HG03354 (cell line): ENCODE data around the gene NRG4.
"Not testable (repeated sequence)": the region's sequence is repeated elsewhere in the genome, so short reads cannot be mapped to it uniquely, and the experiment has no call there.

Experiments
- ATAC-seq: cut with Tn5 transposase; IDR thresholded peaks from one replicate; pipeline ENCODE4 v1.9.1; 2021; ENCODE audit warnings: mild to moderate bottlenecking; ENCODE audit not compliant: unreplicated experiment, poor library complexity, severe bottlenecking

NRG4 gene

DNA sequence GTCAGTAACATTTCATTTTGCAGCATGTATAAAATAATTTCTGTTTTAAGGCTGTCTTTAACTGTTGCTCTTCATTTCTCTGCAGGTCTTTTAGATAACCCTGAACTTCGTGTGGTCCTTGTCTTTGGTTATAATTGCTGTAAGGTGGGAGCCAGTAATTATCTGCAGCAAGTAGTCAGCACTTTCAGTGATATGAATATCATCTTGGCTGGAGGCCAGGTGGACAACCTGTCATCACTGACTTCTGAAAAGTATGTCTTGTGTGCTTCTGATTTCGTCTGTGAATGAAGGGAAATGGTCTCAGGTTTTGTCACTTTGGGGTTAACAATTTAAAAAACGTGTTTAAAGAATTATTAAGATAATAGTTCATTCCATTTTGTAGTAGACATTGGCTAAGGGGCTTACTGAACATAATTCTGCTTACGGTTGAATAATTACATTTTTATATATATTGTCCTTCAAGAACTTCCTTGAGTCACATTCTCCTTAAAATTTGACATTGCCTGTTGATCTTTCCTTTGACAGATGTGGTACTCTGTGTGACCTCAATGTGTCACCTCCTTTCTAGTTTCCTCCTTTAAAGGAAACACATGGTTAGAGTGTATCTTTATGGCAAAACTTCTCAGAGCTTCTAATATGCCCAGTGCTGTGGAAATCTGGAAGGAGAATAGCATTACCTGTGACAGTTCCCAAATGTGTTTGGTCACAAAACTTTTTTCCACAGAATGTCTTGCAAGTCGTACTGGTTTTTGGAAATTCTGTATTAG, 82.2 kb downstream of the NRG4 start:
- no peak for ATAC-seq

DNA sequence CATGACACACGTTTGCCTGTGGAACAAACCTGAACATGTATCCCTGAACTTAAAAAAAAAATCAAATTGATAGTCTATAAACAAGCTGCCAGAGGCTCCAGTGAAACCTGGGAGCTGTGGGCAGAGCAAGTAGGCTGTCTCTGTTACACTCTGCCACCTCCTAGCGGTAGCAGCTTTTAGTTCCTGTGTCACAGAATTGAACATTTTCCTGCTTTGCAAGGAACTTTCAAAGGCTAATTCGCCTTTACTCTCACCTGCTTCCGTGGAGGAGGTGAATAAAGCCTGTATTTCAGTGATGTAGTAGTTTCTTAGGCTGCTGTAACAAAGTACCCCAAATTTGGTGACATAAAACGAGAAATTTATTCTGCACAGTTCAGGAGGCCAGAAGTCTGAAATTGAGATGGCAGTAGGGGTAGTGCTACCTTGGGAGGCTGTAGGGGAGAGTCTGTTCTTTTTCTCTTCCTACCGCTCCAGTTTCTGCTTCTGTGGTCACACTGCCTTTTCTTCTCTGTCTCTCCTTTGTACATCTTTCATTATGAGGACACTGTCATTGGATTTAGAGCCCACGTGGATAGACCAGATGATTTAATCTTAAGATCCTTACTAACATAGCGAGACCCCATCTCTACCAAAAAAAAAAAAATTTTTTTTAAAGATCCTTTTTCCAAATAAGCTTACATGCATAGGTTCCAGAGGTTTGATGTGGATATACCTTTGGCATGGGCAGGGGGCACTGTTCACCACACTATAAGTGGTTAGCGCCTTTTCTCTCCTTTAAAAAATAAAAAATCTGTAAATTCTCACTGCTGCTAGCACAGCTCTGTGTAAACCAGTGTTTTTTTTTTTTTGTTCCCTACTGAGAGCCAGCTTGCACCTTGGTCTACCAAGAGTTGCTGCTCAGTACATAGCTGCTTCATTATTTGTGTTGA, 83.3 kb downstream of the NRG4 start:
- no peak for ATAC-seq

DNA sequence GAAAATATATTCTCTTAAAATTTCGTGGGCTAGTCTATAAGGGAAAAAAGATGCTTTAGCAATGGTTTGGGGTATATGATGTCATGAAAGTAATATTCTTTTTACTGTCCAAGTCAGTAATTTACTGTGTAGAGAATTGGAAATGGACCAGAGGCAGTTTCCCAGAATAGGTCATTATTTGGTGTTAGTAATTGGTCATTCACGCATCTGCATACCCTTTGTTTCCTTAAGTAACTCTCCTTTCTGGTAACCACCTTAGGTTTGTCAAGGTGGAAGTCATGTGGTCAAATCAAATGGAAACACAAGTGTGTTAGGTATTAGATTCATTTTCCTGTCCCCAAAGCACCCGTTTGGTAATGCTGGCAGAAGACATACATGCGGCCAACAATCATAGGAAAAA, 84.6 kb downstream of the NRG4 start:
- no peak for ATAC-seq

DNA sequence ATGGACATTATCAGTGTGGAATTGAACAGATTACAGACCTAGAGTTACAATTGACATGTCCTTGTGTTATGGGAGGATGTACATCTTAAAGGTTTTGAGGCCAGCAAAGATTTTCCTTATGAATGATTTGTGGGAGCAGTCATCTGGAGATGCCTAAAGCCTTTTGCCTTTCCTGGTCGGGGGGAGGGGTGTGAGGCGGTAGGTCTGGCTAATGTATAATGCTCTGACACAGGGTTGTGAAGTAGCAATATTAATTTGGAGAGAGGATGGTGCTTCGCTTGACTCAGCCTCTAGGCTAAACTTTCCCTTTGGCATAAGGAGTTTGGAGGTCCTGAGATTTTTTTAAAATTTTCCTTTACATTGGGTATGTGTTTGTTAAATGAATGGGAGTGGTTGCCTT, 85.3 kb downstream of the NRG4 start:
- ATAC-seq = no peak

DNA sequence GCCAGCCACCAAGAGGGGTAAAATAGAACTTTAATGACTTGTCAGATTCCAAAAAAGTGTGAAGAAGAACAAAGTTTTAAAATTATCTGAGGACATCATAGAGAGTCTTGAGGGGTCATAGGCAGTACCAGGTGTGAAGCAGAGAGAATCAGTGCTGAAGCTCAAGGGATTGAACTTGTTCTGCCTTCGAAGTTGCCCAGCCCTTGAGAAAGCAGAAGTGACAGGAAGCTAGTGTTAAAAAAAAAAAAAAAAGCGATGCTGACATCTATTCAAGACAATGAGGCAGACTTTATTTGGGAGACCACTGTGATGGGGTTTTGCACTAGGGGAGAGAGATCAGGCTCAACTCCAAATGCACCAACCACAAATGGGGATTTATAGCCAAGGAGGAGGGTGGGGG, 86.8 kb downstream of the NRG4 start:
- no peak for ATAC-seq

DNA sequence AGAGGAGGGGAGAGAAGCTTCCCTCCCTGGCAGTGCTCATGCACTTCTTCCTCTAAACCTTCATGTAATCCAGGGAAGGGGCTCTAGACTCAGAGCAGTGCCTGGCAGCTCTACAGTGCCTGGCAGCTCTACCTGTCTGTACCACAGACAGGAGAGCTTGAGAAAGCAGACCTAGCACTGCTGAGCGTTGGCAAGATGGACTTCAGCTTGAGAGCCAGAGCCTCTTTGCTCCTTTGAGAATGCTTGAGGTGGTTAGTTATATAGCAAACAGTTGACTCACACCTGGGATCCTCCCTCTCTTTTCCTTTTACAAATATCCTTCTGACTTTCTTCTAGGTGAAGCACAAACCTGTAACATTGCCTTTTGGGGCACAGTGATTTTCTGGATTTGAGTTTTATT, 87.6 kb downstream of the NRG4 start:
- ATAC-seq = no peak

DNA sequence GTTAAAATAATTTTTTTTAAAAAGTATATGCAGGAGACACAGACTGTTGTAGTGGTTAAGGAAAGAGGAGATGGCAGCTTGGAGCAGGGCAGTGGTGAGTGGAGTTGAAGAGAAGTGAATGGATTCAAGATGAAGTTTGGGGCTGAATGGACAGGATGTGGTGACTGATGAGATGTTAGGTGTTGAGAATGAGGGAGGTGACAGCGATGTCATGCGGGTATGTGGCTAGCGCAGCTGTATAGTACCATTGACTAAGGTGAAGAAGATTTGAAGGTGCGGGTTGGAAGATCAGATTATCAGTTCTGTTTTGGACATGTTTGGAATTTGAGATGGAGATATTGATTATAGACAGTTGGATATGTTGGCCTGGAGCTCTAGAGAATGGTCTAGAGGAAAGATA, 88.5 kb downstream of the NRG4 start:
- no peak for ATAC-seq

DNA sequence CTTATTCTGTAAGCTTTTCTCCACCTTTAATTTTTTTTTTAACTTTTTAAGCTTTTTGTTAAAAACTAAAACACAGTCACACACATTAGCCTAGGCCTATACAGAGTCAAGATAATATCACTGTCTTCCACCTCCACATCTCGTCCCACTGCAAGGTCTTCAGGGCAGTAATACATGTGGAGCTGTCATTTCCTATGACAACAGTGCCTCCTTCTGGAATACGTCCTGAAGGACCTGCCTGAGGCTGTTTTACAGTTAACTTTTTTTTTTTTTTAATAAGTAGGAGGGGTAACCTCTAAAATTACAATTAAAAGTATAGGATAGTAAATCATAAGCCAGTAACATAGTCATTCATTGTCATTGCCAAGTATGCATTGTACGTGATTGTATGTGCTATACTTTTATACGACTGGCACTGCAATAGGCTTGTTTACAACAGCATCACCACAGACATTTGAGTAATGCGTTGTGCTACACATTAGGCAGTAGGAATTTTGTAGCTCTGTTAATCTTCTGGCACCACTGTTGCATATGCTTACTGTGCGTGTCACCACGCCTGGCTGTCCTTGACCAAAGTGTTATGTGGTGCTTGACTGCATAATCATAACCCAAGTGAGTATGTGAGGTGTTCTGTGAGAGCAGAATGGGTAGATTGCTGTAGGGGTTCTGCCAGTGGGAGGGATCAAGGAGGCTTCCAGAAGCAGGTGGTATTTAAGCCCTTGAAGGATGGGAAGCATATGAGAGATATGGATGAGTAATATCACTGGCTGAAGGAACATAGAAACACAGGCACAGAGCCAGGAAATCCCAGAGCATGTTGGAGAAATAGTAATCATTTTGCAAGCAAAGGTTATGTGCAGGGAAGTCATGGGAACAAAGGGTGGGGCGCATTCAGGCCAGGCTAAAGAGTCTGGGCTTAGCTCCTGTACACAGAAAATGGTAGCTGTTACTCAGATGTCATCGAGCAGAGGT, 90.2 kb downstream of the NRG4 start:
- no peak for ATAC-seq

DNA sequence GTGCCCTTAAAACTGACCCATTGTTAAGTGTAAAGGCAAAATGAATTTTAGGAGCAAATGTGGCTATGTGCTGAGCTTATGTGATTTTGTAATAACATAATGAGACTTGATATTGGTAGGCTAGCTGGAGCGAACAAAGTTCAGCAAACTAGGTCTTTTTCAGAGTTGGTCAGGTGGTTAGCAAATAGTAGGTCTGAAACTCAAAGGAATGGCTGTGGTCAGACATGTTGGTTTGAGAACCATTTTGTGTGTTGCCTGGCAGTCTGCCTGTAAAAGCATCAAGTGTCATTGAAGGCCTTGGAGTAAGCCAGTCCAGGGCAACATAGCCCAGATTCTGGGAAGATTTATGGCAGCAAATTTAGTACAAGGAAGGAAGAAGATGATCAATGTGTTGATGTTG, 92.1 kb downstream of the NRG4 start:
- no peak for ATAC-seq

DNA sequence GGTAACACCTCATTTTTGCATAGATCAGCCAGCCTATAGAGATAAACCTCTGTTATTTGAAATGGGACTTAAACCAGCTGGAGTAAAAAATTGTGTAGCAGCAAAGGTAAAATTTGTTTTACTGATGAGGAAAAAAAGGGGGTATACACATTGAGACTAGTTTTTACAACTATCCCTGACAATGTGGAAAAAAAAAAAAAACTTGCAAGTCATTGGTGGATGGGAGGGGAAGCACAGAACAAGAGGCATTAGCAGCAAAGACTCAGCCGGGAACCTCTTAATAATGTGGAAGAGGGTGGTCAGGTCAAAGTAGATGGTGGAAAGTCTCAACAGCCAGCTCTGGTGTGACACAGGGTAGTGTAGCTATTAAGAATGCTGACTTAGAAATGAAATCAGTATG, 94.1 kb downstream of the NRG4 start:
- no peak for ATAC-seq

DNA sequence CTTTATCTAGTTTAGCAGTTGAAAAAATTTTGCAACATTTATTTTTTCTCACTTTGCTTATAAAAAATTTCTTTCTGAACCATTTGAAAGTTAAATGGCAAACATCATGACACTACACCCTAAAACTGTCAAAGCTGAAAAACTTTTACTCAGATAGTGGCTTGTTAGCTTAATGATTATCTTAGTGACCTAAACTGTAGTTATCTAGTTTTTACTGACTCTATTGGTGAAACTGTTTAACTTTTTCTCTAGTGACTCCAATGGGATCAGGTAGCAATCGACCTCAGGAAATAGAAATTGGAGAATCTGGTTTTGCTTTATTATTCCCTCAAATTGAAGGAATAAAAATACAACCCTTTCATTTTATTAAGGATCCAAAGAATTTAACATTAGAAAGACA, 95.2 kb downstream of the NRG4 start:
- ATAC-seq = no peak

DNA sequence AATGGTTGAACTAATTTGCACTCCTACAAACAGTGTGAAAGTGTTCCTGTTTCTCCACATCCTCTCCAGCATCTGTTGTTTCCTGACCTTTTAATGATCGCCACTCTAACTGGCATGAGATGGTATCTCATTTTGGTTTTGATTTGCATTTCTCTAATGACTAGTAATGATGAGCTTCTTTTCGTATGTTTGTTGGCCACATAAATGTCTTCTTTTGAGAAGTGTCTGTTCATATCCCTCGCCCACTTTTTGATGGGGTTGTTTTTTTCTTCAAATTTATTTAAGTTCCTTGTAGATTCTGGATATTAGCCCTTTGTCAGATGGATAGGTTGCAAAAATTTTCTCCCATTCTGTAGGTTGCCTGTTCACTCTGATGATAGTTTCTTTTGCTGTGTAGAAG, 101.9 kb downstream of the NRG4 start:
- ATAC-seq = not testable (repeated sequence)

DNA sequence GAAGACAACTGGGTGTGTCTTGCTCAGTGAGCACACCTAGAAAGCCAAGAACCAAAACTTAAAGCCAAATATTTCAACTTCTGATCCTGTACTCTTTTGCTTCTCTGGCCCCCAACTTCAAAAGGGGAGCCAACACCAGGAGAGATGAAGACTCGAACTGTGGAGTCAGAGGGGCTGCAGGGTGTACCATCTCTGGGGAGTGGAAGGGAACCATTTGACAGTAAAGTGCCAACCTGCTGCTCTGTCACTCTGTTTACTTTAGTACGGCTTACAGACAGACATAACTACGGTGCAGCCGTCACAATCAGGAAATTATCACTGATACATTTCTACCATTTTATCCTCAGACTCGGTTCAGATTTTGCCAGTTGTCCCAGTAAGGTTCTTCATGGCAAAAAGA, 107.0 kb downstream of the NRG4 start:
- no peak for ATAC-seq

DNA sequence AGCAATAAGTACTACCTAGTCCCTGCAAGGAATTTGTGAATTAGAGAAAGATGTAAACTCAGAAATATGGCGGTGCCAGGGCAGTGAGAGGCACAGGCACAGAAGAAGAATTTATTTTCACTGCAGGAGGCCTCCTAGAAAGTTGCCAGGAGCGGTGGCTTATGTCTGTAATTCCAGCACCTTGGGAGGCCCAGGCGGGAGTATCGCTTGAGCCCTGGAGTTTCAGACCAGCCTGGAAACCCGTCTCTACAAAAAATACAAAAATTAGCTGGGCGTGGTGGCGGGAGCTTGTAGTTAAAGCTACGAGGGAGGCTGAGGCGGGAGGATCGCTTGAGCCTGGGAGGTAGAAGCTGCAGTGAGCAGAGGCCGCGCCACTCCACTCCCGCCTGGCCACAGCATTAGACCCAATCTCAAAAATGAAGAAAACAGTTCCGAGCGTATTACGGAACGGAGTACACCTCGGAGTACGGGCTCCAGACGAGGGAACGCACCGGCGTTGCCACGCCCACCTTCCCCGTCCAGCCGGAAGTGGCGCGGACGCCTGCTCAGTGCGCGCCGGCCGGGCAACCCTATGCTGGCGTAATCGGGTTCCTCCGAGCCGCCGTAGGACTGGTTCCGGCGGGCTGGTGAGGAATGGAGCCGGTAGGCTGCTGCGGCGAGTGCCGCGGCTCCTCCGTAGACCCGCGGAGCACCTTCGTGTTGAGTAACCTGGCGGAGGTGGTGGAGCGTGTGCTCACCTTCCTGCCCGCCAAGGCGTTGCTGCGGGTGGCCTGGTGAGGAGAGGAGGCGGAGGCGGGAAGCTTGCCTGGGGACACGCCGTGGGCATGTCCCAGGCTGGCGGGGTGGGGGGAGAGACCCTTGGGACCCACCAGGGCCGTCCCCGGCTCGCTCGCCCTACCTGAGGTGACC, 108.6 kb downstream of the NRG4 start, which contains the start of gene FBXO22:
Gene FBXO22 (plus strand): TSS at position 548 of the 909 bp plus-strand sequence. CDS start 86 bp downstream, at position 634.
- ATAC-seq = peak; percentile 95

DNA sequence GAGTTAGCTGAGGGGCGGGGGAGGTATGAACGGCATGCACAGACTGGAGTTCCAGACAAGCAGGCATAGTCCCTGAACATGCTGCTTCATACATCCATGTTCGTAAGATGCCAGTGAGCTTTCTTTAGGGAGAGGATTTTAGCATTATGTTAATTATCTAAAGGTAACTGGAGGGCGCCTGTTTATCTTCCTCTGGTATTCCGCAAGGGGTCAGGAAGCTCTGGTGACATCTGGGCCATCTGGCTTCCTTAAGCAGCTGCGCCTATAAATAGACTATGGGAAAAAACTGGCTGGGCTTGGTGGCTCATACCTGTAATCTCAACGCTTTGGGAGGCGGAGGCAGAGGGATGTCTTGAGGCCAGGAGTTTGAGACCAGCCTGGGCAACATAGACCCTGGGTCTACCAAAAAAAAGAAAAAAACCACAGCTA, 110.1 kb downstream of the NRG4 start:
- ATAC-seq = no peak

DNA sequence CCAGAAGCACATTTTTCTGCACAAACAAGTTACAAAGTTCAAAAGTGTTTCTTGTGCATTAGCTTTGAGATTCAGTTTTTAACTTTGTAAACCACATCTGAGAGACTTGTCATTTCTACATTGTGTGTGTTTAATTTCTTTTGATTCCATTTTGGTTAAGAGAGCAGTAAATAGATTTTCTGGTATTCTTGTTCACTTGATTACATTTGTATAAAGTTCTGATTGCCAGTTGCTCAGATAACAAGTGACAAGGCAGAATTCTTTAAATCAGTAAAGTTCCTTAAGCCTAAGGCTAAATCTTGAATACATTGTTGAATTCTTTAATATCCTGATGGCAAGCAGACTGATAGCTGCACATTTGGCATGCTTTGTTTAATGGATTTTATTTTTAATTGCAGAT, 111.6 kb downstream of the NRG4 start:
- no peak for ATAC-seq

DNA sequence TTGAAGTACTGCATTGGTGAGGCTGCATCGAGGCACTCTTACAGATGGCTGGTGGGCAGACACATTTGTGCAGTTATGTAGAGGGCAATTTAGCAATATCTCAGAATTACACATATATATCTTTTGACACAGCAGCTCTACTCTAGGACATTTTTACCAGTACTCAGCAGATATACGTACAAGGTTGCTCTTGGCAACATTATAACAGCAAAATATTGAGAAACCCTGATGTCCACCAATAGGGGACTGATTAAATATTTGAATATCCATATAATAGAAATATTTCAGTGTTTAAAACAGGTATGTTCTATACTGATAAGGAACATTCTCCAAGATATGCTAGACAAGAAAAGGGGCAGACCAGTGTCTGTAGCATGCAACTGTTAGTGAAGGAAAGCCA, 116.5 kb downstream of the NRG4 start:
- no peak for ATAC-seq

DNA sequence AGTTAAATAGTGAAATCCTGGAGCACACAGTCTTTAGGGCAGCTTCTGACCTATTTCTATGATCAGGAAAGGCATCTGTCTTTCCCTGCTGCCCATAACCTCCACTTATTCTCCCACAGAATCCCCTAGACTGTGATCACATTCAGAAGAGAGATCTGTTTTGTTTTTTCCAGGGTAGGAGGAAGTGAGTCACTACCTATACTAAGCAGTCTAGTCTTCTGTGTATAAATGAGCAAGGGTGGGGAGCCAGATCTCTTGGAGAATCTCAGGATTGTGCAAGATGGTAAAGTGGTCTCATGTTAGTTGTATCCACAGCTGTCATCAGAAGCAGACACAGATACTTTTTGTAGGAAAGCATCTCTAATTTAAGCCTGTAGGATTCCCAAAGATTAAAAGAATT, 120.3 kb downstream of the NRG4 start:
- ATAC-seq = no peak
